Activated CD4-positive, alpha-beta T cell treated with anti-CD3 and anti-CD28 coated beads, Interleukin-2, amount 50 U/mL, for 16 hours (primary cell): ENCODE data around the gene DNAJB8.
A peak's percentile ranks its signal among the peaks of the same experiment; 100 is the strongest.

Experiments used
- DNase-seq: peaks from one replicate; pipeline ENCODE4 v3.0.0-alpha.2; 2020

Gene DNAJB8

DNA sequence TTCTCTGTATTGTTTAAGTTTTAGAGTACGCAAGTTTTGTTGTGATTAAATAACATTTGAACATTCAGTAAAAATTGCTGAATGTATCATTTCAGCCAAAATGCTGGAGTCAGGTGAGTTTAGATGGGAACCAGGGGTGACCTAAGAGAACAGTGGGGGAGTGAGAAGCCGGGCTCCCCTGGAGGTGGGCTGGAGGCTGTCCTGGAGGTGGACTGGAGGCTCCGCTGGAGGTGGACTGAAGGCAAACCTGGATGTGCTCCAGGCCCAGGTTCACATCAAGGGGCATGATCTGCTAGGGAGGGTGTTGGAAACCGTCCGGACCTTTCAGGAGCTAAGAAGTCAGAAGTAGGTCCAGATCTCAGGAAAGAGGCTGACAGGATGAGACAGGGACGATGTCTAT lies 23.7 kb downstream of the DNAJB8 start:
- no peak for DNase-seq

DNA sequence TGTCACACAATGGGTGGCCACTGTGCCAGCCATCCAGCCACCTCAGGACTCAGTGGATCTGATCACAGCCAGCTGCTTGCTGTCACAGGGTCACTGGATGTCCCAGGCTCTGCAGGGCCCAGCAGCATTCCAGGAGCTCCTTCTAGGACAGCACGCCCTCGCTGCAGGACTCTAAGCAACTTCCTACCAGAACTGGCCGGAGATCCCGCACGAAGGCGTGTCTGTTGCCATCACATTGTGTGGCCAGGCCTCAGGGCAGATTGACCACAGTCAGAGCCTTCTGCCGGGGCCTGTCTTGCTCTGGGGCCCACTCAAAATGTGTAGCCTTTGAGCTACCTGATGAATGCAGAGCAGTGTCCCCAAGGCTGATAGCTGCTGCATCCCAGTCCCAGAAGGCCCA lies 24.6 kb downstream of the DNAJB8 start:
- DNase-seq, result no peak

DNA sequence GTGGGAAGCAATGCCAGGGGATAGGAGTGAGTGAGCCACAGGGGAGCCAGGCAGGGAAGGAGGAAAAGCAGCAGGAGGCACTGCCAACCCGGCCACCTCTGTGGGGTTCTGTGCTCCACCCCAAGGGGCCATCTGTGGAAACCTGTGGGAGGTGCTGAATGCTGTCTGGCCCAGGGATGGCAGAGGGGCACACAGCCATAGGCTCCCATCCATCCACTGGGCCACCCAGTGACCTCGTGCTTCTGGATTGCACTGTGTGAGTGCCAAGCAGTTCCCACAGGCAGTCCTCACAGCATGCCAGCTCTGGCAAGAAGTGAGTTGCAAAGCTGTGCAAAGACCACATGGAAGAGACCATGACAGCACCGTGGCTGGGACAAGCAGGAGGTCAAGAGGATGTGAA lies 27.5 kb downstream of the DNAJB8 start:
- no peak for DNase-seq

DNA sequence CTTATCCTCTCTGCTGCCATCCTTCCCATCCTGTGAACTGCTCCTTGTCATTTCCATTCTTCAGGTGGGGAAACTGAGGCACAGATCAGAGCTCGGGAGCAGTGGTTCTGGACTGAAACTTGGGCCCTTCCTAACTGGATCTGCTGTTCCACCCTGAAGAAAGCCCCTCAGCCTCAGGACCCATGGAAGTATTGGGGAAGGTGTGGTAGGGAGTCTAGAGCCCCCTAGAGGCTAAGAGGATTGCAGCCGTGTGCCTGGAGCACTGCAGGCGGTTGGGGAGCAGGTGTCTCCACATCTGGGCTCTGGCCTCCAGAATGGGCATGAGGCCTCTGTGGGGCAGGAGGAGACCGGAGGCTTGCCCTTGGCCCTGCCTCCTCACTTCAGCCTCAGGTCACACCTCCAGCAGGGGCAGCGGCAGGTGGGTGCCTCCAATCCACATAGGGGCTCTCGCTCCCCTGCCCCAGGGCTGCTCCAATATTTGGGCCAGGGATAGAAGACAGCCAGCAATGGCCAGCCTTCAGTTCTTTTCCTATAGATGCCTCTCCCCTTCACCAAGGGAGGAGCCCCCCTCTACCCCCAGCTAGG lies 28.1 kb downstream of the DNAJB8 start:
- peak; percentile 8 for DNase-seq

DNA sequence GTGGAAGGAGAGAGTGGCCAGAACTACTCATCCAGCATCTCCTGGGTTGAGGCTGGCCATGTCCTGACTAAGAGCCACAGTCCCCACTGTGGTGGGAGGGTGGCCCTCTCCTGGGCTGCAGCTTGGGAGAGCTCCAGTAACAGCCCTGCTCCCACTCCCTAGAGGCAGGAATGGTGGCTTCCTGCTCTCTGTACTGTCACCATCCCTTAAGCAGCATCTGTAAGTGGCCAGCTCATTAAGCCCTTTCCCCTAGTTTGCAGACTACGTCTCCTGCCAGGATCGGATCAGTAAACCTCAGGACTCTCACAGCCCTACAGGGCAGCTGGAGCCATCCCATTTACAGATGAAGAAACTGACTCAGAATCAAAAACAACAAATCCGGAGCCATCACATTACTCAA lies 30.5 kb downstream of the DNAJB8 start:
- DNase-seq, result no peak

DNA sequence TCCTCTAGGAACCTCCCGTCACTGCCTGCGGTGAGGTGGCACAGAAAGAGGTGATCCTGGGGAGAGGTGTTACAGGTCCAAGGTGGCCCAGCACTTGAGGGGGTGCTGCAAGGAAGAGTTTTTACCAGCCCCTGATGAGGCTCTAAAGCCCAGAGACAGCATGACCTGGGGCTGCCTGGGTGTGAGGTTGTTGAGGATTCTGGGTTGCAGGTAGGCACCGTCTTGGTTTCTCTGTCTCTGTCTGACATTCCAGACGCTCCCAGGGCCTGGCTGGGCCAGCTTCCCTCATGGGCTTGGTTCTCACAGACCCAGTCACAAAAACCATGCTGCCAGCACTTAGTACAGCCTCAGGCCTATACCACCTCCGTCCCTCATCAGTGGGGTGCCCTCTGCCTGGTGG lies 31.1 kb downstream of the DNAJB8 start:
- no peak for DNase-seq

DNA sequence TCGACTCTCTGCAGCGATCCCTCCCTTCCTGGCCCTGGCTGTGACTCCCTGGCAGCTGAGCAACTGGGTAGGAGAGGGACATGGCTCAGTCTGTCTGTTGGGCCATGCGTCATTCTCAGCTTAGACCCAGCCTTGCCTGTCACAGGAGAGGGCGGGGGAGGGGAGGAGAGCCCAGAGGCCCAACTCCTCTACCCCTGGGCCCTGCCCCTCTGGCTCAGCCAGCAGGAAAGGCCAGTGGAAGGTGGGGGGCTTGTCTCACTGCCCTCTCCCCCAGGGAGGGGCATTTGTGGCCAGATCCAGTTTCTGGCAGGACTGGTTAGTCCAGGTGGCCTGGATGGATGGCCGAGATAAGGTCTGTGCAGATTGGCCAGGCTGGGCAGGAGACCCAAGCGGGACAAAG lies 31.6 kb downstream of the DNAJB8 start:
- no peak for DNase-seq

DNA sequence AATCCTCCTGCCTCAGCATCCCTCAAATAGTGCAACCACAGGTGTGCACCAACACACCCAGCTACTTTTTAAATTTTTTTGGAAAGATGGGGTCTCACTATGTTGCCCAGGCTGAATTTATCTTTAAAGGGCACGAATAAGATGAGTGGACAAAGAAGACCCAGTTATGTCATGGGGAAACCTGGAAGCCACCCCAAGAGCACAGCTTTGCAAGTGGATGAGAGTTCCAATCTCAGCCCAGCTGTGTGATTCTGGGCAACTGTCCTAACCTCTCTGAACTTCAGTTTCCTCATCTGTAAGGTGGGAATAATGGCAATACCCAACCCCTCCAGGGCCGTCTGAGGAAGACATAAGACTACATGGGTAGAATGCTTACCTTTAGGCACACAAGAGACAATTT lies 32.2 kb downstream of the DNAJB8 start:
- DNase-seq, result no peak

DNA sequence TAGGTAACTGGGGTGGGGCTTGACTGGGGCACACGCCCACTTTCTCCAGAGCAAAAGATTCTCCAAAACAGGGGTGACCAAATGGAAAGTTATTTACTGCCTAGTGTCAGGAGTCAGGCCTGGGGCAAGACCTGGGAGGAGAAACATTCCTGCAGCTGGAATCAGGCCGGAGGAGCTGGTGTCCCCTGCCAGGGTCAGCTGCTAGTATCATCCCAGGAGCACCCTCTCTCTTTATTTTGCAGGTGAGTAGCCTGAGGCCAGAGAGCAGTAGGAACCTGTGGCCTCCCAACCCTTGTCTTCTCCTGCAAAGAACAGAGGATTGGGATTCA lies 32.9 kb downstream of the DNAJB8 start:
- DNase-seq, result no peak

DNA sequence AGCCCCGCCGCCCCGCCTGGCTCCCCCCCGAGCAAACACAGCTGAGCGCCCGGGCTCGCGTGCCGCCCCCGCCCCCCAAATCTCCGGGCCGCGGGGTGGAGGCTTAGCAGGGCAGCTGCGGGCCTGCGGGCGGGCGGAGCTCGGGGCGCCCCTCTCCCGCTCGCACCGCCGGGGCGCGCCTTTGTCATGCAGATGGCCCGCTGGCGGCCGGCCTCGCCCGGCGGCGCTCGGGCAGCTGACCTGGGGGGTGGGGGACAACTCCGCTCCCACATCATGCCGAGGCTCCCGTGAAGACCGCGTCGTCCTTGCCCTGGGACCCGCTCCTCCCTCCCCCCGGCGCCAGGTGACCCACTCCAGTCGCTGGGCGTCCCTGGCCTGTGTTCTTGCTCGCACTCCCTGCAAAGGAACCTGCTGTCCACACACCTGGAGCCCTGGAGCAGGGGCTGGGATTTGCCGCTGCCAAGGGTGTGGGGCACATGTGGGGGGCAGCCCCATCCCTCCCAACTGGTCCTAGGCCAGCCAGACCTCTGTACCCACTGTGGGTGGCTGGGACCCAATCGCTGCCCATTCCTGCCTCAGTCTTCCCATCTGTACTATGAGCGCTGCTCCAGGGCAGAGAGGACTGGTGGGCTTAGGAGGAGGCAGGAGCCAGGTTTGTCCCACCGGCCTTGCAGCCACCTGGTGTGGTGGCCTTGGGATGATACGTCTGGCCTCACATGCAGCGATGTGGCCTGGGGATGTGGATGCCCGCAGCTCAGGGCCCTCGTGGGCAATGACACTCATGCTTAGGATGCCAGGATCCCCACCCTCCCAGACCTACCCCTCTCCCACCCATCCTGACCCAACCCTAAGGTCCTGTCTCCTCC lies 33.5 kb downstream of the DNAJB8 start:
- DNase-seq, result no peak

DNA sequence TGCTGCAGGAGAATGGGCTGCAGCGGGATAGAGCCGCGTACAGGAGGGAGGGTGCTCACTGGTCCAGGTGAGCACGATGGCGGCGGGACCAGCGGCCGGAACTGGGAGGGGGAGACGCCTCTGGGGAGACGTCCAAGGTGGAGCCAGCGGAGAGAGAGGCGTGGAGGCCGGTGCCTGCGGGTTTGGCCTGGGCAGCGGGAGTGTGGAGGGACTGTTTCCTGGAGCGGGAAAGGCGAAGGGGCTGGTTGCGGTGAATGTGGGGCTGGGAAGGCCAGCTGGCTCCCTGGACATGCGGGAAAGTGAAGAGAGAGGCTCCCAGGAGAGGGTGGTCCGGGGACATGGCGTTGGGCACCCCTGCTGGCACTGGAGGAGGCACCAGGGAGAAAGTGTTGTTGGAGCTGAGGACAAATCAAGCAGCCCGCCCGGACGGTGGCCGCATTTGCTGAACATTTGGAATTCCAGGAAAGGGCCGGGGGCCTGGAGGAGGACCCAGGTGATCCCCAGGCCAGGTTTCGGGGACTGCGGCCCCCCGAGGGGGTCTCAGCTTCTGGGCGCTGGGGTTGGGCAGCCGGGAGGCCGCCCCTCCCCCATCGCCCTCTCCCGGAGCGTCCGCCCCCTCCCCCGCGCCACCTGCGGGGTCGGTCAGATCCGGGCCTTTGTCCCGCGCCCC lies 34.3 kb downstream of the DNAJB8 start:
- DNase-seq, result no peak

DNA sequence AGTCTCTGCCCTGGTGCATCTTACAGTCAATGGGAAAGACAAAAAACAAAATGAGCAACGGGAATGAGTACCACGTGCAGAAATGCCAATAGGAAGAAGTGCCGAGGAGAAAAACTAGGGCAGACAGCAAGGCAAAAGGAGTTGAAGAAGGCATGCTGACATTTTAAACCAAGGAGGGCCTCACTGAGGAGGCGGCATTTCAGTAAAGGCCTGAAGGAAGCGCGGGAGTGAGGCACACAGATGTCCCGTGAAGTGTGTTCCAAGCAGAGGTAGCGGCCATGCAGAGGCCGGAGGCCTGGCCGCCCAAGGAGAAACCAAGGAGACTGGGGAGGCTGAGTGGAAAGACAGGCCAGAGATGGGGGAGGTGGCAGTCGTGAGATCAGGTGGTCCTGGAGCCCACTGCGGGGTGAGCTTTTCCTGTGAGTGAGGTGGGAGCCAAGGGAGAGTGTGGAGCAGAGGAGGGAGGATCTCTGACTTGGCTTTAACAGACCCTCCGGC lies 34.8 kb downstream of the DNAJB8 start:
- no peak for DNase-seq

DNA sequence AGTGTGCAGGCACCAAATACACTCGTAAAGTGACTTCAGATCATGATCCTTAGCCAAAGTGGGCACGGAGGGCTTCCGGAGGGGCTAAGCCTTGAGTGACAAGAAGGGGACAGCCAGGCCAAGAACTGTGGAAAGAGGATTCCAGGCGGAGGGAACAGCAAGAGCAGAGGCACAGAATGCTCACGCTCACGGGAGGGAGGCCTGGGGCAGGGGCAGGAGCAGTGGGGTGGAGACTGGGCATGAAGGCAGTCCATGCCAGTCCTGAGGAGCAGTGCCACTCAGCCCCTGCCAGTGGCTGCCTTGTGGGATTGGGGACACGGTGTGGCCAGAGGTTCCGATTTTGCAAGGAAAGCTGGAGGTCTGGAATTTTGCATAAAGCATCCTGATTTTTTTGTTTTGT lies 36.0 kb downstream of the DNAJB8 start:
- DNase-seq, result no peak

DNA sequence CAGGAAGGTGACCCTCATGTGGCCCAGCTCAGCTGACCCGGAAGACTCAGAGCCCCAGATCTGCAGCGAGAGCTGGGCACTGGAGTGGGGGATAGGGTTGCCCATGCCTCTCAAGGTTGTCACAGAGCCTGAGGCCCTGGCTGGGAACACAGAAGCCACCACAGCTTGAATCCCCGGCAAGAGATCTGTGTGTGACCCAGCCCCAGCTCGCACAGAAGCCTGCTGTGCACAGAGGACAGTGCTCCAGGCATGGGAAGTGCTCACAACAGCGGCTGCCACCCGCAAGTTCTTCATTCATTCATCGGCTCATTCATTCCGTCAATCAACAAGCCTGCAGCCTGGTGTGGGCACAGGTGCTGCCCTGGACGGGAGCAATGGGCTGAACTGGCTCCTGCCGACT lies 36.4 kb downstream of the DNAJB8 start:
- no peak for DNase-seq

DNA sequence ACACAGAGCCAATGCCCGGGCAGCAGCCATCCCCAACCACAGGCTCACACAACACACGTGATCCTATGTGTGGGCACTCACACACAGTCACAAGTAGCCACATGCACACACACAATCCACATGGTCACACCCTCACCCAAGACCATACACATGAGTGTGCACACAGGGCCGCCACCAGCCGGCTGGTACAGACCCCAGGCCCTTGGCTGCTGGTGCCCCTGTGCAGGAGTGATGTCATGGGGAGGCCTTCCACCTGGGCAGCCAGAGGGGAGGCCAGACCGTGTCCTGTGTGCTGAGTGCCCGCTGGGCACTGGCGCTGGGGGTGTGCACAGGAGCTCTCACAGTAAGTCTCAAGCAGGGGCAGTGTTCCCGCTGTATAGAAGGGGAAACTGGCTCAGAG lies 36.9 kb downstream of the DNAJB8 start:
- DNase-seq, result no peak

DNA sequence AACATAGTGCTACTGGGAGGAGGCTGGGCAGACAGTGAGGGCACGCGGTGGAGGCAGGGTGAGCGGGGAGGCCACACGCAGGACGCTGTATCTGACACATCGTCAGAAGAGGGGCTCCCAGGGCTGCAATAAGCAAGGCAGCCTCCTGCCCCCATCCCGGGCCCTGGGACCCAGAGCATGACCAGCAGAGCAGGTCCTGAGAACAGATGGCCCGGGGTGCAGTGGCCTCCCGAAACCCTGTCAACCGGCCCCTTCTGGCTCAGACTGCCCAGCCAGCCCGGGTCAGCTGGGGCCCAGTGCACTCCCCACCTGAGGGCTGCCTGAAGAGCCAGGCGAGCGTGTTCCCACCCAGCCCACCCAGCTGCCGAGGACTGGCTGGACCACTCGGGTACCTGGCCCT lies 37.4 kb downstream of the DNAJB8 start:
- no peak for DNase-seq

DNA sequence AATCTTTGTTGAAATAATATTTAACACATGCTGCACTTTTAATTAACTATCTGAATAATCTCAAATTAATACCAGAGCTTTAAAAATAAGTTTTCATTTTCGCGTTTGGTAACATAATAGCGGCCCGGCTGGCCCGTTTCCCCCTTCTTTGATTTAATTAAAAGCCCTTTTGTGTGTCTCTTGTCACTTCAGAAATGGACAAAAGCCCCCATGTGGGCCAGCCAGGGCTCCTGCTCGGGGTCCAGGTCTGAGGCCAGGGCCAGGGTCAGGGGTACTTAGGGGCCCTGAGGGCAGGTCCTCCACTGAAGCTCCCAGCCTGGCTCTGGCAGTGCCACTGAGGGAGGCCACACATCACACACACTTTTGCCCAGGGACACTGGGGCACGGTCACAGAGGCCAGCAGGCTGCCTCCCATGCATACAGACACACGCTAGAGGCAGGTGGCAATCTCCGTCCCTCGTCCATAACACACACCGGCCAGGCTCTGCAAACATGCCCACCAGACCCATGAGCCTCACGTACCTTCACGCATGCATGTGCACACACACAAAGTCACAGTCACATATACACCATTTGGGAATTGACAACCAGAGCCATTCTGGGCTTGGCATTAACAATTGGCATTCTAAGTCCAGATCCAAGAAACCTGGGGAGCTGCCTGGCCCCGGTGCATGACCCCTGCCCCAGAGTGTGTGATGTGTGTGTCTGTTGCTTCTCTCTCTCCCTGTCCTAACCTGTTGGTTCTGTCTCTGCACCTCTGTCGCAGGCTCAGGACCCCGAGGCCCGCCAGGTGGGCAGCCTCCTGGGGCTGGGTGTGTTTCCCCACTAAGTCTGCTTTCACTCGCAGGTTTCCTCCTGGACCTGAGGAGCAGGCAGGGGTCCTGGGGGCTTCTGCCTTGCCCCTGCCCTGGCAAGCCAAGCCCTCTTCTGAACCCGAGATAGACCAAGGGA lies 38.5 kb downstream of the DNAJB8 start:
- no peak for DNase-seq

DNA sequence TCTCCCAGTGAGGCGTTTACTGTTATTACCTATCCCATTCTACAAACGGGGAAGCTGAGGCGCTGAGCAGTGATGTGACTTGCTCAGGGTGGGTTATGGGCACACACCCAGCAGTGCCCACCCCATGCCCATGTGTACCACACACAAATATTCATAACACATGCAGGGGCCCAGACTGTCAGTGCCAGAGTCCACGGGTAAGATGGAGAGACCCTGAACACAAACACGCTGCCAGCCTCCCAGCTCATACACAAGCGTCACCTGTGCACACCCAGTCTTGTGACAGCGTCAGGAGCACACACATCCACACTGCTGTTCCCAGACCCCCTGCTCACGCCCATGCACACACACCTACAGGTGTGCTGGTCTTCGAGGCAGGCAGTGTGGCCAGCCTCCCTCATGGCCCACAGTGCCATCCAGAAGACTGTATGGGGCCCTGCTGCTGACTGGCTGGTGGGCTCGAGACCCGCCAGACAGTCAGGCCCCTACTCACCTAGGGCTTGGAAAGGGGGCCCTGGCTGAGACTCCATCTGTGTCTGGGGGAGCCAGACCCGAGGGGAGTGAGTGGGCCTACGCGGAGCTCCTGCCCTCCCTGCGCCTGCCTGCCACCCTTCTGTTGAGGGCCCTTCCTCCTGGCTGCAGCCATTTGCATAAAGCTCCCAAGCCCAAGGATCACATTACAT lies 39.4 kb downstream of the DNAJB8 start:
- DNase-seq, result no peak

DNA sequence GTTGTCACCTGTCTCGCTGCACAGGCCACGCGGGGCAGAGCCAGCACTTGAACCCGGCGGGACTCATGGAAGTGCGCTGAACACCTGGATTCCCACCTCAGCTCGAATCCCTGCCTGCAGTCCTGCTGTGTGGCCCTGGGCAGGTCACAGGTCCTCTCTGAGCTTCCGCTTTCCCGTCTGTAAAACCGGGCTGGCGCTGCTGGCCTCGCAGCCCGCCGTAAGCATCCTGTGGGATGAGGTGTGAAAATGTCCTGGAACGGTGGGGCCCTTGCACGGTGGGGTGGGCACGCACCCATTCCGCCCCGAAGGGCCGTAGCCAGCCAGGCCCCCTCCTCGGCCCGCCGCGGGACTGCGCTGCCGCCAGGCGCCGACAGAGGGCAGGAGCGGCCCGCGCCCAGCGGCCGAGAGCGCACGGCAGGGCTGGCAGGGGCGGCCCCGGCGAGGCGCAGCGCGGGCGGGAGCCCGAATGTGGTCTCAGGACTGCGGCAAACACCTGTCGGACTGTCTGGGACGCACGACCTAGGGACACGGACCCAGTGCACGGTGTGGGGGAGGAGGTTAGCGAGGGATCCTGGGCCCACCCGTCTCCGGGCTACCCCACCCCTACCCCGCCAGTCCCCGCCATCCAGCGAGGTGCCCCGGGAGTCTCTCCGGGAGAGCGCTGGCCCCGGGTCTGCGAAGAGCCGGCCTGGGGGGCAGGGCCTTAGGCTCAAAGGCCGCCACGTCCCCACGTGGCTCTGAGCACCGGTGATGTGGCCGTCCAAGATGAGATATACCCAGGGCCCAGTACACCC lies 40.4 kb downstream of the DNAJB8 start:
- DNase-seq, result peak; percentile 35

DNA sequence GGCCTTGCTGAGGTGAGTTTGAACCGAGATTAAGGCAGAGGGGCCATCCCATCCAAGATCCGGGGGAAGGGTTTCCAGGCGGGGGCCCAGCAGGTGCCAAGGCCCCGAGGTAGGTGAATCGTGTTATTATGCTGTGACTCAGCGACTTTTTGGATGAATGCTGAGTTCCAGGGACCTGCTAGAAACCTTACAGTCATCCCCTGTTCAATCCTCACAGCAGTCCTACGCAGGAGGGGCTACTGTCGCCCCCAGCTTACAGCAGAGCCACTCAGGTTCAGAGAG lies 40.9 kb downstream of the DNAJB8 start:
- DNase-seq, result no peak

DNA sequence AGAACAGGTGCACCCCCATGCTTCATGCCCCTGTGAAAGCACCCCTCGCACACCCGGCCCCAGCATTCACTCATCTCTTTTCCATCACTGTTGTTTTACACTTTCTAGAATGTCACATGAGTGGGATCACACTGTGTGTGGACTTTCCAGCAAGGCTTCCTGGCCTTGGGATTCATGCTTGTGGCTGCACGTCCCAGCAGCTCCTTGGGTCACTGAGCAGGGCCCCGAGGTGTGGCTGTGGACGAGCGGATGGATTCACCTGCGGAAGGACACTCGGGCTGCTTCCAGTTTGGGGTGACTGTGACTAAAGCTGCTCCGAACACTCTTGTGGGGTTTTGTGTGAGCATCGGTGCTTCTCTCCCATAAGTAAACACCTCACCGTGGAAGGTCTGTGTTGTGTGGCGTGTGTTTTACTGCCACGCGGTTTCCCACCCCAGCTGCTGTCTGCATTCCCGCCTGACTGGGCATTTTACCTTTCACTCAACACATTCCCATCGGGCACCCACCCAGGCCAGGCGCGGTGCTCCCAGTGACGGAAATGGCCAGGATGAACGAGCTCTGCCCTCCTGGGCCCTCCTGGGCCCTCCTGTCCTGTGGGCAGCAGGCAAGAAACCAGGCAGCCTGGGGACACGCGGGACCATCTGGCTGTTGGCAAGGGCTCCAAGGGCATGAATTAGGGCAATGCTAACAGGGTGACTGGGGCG lies 41.4 kb downstream of the DNAJB8 start:
- DNase-seq, result no peak
